BLaER1 treated with 17β-estradiol and CSF1 and Interleukin-3, amounts not matched to agents 10 nM and 100 nM (cell line): Measurements from ENCODE around the gene TKTL1.
"Not testable (repeated sequence)": the region's sequence is repeated elsewhere in the genome, so short reads cannot be mapped to it uniquely, and the experiment has no call there.

ENCODE experiments used
- H3K27ac ChIP-seq, 11 experiments: shearing (Covaris generic); formaldehyde crosslinking; 2 replicates each; pipeline ENCODE4 v1.8.1; 2022
- H3K27me3 ChIP-seq, 11 experiments: shearing (Covaris generic); formaldehyde crosslinking; 2 replicates each; pipeline ENCODE4 v1.8.1; 2022
- H3K36me3 ChIP-seq, 11 experiments: shearing (Covaris generic); formaldehyde crosslinking; 2 replicates each; pipeline ENCODE4 v1.8.1; 2022
- H3K4me1 ChIP-seq, 10 experiments: shearing (Covaris generic); formaldehyde crosslinking; 2 replicates each; pipeline ENCODE4 v1.8.1; 2022
- H3K4me2 ChIP-seq, 11 experiments: shearing (Covaris generic); formaldehyde crosslinking; 2 replicates each; pipeline ENCODE4 v1.8.1; 2022
- H3K4me3 ChIP-seq, 10 experiments: shearing (Covaris generic); formaldehyde crosslinking; 2 replicates each; pipeline ENCODE4 v1.8.1; 2022
- H3K9ac ChIP-seq, 11 experiments: shearing (Covaris generic); formaldehyde crosslinking; 2 replicates each; pipeline ENCODE4 v1.8.1; 2022
- H3K9me3 ChIP-seq, 11 experiments: shearing (Covaris generic); formaldehyde crosslinking; replicated peaks in 1 of 11; 2 replicates each; pipeline ENCODE4 v1.8.1; 2022
- H4K20me1 ChIP-seq, 11 experiments: shearing (Covaris generic); formaldehyde crosslinking; 2 replicates each; pipeline ENCODE4 v1.8.1; 2022
- Cebpa-rat ChIP-seq, 11 experiments: shearing (Covaris generic); IDR thresholded peaks; 2 replicates each; pipeline ENCODE4 v1.8.1; 2022

Gene TKTL1

GRCh38 chrX:154294791-154295574 lies 612 bp upstream of the TKTL1 start, which contains the start of gene TEX28:
Gene TEX28, minus strand, starts transcription at chrX:154295124. Its CDS starts 3,007 bp downstream, at chrX:154292117.
- TF ChIP-seq Cebpa-rat (IDR thresholded peaks at IDR 0.05): no peak
- H3K4me2 ChIP-seq: no peak within 1 kb of the TSS
- H3K4me3 ChIP-seq: no peak within 1 kb of the TSS

DNA sequence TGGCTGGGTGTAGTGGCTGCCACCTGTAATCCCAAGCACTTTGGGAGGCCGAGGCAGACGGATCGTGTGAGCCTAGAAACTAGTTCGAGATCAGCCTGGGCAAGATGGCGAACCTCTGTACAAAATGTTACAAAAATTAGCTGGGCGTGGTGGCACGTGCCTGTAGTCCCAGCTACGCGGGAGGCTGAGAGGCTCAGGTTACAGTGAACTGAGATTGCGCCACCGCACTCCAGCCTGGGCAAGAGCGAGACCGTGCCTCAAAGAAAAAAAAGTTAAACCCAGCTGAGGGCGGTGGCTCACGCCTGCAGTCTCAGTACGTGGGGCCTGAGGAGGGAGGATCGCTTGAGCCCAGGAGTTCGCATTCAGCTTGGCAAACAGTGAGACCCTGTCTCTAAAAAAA lies 1.1 kb downstream of the TKTL1 start:
- Histone ChIP-seq H3K4me1 (peaks cover 0 to 6% (median 0%) of the 10 kb centered on the region in 10 experiments; a peak in 2 of 20 replicates), H3K4me3 (no peak overlapping the region), H3K9me3 (peaks cover 10 to 53% (median 21%) of the 10 kb centered on the region in 11 experiments), H3K27ac (no peak overlapping the region), H3K36me3 (no peaks in the 10 kb centered on the region), H3K4me2 (no peak overlapping the region), H4K20me1 (no peaks in the 10 kb centered on the region), H3K27me3 (peaks cover 43 to 58% (median 48%) of the 10 kb centered on the region in 11 experiments), H3K9ac (no peak overlapping the region)
- TF ChIP-seq Cebpa-rat (IDR thresholded peaks at IDR 0.05): no peak

More at GRCh38 chrX:154294791-154295574, 612 bp upstream of the TKTL1 start, which contains the start of gene TEX28:
- H3K9ac ChIP-seq: no peak within 1 kb of the TSS
- no peaks in the 10 kb centered on the region for H3K36me3 ChIP-seq
- H3K9me3 ChIP-seq: peaks cover 10 to 44% (median 21%) of the 10 kb centered on the region in 11 experiments
- H3K27me3 ChIP-seq: peaks cover 26 to 41% (median 31%) of the 10 kb centered on the region in 11 experiments; a peak in 21 of 22 replicates
- H4K20me1 ChIP-seq: no peaks in the 10 kb centered on the region
- H3K27ac ChIP-seq: no peak within 1 kb of the TSS
- no peaks in the 10 kb centered on the region for H3K4me1 ChIP-seq

- Histone ChIP-seq H3K27ac (no peak overlapping the region), H3K4me2 (no peak overlapping the region), H3K27me3 (peaks cover 55 to 73% (median 62%) of the 10 kb centered on the region in 11 experiments), H4K20me1 (no peaks in the 10 kb centered on the region), H3K9me3 (peaks cover 10 to 54% (median 21%) of the 10 kb centered on the region in 11 experiments), H3K36me3 (no peaks in the 10 kb centered on the region), H3K4me3 (no peak overlapping the region), H3K4me1 (peaks cover 0 to 6% (median 0%) of the 10 kb centered on the region in 10 experiments; a peak in 2 of 20 replicates), H3K9ac (no peak overlapping the region)
- no peak for TF ChIP-seq Cebpa-rat (IDR thresholded peaks at IDR 0.05)
These were observed 2.7 kb downstream of the TKTL1 start for GRCh38 chrX:154298312-154298711.

DNA sequence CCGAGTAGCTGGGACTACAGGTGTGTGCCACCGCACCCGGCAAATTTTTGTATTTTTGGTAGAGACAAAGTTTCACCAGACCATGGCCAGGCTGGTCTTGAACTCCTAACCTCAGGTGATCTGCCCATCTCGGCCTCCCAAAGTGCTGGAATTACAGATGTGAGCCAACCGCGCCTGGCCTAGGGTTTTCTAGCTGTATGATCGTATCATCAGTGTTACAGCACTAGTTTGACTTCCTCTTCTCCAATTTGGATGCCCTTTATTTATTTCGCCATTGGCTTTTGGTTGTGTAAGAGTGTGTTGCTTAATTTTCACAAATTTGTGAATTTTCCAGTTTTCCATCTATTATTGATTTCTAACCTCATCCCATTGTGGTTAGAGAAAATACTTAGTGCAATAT lies 5.2 kb downstream of the TKTL1 start:
- H3K9ac ChIP-seq: no peak overlapping the region
- no peaks in the 10 kb centered on the region for H3K36me3 ChIP-seq
- peaks cover 80 to 97% (median 85%) of the 10 kb centered on the region in 11 experiments for H3K27me3 ChIP-seq
- H3K9me3 ChIP-seq: peaks cover 4 to 37% (median 10%) of the 10 kb centered on the region in 11 experiments
- peaks cover 0 to 3% (median 0%) of the 10 kb centered on the region in 11 experiments; a peak in 3 of 22 replicates for H4K20me1 ChIP-seq
- H3K4me3 ChIP-seq: no peak overlapping the region
- peaks cover 4 to 18% (median 9%) of the 10 kb centered on the region in 10 experiments; a peak in 12 of 20 replicates for H3K4me1 ChIP-seq
- H3K27ac ChIP-seq: peak overlapping the region in 1 of 11 experiments; percentile 29; a peak in 1 of 22 replicates
- 0 out of 22 replicates have a peak, but pooled peaks of 1 of the 11 experiments have one; percentile 40 for TF ChIP-seq Cebpa-rat (IDR thresholded peaks at IDR 0.05)
- 0 out of 22 replicates have a peak overlapping the region, but pooled peaks of 1 of the 11 experiments have one; percentile 11 for H3K4me2 ChIP-seq

DNA sequence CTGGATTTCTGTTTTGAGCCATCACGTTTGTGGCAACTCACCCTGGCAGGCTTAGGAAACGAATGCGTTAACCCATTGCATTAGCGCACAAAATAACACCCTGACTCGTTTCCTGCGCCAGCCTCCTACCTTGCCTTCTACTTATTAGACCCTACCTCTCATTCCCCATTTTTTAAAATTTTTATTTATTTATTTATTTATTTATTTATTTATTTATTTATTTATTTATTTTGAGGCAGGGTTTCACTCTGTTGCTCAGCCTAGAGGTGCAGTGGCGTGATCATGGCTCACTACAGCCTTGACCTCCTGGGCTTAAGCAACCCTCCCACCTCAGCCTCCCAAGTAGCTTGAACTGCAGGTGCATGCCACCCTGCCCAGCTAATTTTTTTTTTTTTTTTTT lies 7.4 kb downstream of the TKTL1 start:
- peaks cover 82 to 99% (median 96%) of the 10 kb centered on the region in 11 experiments for H3K27me3 ChIP-seq
- H3K27ac ChIP-seq, H3K4me2 ChIP-seq, H4K20me1 ChIP-seq, H3K36me3 ChIP-seq, H3K9ac ChIP-seq, H3K4me3 ChIP-seq: not testable (repeated sequence)
- peaks cover 0 to 19% (median 0%) of the 10 kb centered on the region in 11 experiments; a peak in 2 of 22 replicates for H3K9me3 ChIP-seq
- peaks cover 4 to 22% (median 12%) of the 10 kb centered on the region in 10 experiments; a peak in 12 of 20 replicates for H3K4me1 ChIP-seq

DNA sequence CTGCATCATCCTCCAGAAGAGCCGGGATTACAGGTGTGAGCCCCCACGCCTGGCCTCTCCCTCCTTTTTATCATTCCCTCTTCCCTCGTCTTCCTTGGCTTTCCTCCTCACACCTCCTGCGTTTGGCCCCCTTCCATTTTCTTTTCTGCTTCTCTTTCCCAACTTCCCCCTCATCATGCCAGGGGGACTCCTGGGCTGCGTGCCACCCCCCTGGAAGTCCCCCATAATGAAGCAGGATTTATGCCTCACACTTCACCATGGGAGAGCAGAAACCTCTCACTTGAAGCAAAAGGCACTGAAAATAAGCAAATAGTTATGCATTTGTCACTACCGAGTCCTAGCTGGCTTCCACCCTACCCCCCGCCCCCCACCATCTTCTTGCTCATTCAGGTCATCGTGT lies 7.9 kb downstream of the TKTL1 start:
- no peak for TF ChIP-seq Cebpa-rat (IDR thresholded peaks at IDR 0.05)
- Histone ChIP-seq H3K4me2 (no peak overlapping the region), H3K9ac (no peak overlapping the region), H3K4me1 (peaks cover 4 to 27% (median 12%) of the 10 kb centered on the region in 10 experiments; a peak in 12 of 20 replicates), H3K27ac (no peak overlapping the region), H3K27me3 (peaks cover 77 to 99% (median 95%) of the 10 kb centered on the region in 11 experiments), H4K20me1 (peaks cover 0 to 6% (median 0%) of the 10 kb centered on the region in 11 experiments; a peak in 4 of 22 replicates), H3K9me3 (peaks cover 0 to 19% (median 0%) of the 10 kb centered on the region in 11 experiments; a peak in 2 of 22 replicates), H3K36me3 (no peaks in the 10 kb centered on the region), H3K4me3 (no peak overlapping the region)

GRCh38 chrX:154304846-154305245 lies 9.3 kb downstream of the TKTL1 start:
- Histone ChIP-seq H3K9ac (no peak overlapping the region), H3K4me2 (peak overlapping the region in 4 of 11 experiments; percentile 9 to 57 (median 29); a peak in 5 of 22 replicates), H4K20me1 (peaks cover 0 to 6% (median 0%) of the 10 kb centered on the region in 11 experiments; a peak in 4 of 22 replicates), H3K4me3 (no peak overlapping the region), H3K9me3 (peaks cover 0 to 19% (median 0%) of the 10 kb centered on the region in 11 experiments; a peak in 2 of 22 replicates), H3K36me3 (no peaks in the 10 kb centered on the region), H3K27me3 (peaks cover 73 to 99% (median 98%) of the 10 kb centered on the region in 11 experiments), H3K27ac (no peak overlapping the region), H3K4me1 (peaks cover 4 to 39% (median 13%) of the 10 kb centered on the region in 10 experiments; a peak in 12 of 20 replicates)
- TF ChIP-seq Cebpa-rat (IDR thresholded peaks at IDR 0.05): no peak

DNA sequence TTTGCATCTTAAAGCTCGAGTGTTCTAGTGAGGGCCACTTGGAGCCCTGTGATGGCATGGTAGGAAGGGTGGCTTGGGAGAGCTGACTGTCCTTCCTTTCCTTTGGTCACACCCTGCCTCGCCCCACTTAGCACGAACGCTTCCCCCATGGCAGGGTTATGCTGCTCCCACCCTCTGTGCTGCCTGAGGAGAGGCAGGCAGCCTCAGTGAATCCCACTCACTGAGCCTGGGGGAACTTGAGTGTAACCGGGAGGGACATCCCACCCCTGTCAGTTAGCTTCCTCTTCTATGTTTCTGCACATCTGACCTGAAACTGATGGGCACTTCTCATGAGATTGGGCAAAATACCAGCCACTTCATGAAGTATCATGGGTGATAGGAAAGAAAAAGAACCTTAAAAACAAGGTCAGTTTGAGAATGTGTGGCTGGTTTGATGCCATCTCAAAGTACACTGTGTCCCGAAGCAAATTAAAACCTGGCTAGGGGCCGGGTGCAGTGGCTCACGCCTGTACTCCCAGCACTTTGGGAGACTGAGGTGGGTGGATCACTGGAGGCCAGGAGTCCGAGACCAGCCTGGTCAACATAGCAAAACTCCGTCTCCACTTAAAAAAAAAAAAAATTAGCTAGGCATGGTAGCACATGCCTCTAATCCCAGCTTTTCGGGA lies 10.1 kb downstream of the TKTL1 start:
- peaks cover 0 to 10% (median 0%) of the 10 kb centered on the region in 11 experiments; a peak in 5 of 22 replicates for H4K20me1 ChIP-seq
- no peak overlapping the region for H3K27ac ChIP-seq
- no peak overlapping the region for H3K4me3 ChIP-seq
- no peak overlapping the region for H3K9ac ChIP-seq
- peaks cover 0 to 11% (median 0%) of the 10 kb centered on the region in 11 experiments; a peak in 2 of 22 replicates for H3K9me3 ChIP-seq
- peak overlapping the region in 7 of 11 experiments; percentile 0 to 57 (median 21); a peak in 12 of 22 replicates for H3K4me2 ChIP-seq
- peaks cover 70 to 99% (median 98%) of the 10 kb centered on the region in 11 experiments for H3K27me3 ChIP-seq
- H3K4me1 ChIP-seq: peaks cover 4 to 44% (median 13%) of the 10 kb centered on the region in 10 experiments; a peak in 12 of 20 replicates
- H3K36me3 ChIP-seq: no peaks in the 10 kb centered on the region
- no peak for TF ChIP-seq Cebpa-rat (IDR thresholded peaks at IDR 0.05)
